Activated T-helper 1 cell treated with anti-CD3 and anti-CD28 coated beads, Interleukin-12 subunit alpha, Interleukin-12 subunit beta, Interleukin-2, Interleukin-4 antibody, amounts not matched to agents 30 ng/mL and 10 ng/mL and 1 ng/mL, durations not matched to agents 14 hours and 24 hours and 36 hours (primary cell): ENCODE results near the gene TMEM214. TPM values are rescaled to one million over a fixed set of nuclear protein-coding genes. Genes with fewer than 3 reads are reported as not detected.

Experiments
- DNase-seq: peaks from one replicate; pipeline ENCODE4 v3.0.0; 2021; ENCODE audit warnings: low spot score
- H3K27ac Mint-ChIP-seq: one replicate; pipeline ENCODE4 v1.8.0; 2021; ENCODE audit warnings: mild to moderate bottlenecking, mixed read lengths
- H3K27me3 Mint-ChIP-seq: one replicate; pipeline ENCODE4 v1.8.0; 2022; ENCODE audit warnings: mild to moderate bottlenecking, moderate library complexity, mixed read lengths; ENCODE audit not compliant: insufficient read depth
- H3K36me3 Mint-ChIP-seq: one replicate; pipeline ENCODE4 v1.8.0; 2021; ENCODE audit warnings: low read depth, mixed read lengths
- H3K4me1 Mint-ChIP-seq: one replicate; pipeline ENCODE4 v1.8.0; 2021; ENCODE audit warnings: low read depth, mixed read lengths
- H3K4me3 Mint-ChIP-seq: one replicate; pipeline ENCODE4 v1.8.0; 2021; ENCODE audit warnings: mild to moderate bottlenecking, moderate library complexity, mixed read lengths
- H3K9me3 Mint-ChIP-seq: one replicate; pipeline ENCODE4 v1.8.0; 2021; ENCODE audit warnings: mixed read lengths
- intact Hi-C: fragments of 100-400 bp; cut with micrococcal nuclease; formaldehyde crosslinking; loops from one replicate; pipeline ENCODE4 v1.15.1; 2024
- total RNA-seq: library from RNA; stranded (reverse); gene quantifications from 2 replicates; pipeline ENCODE4 v1.2.3, GENCODE V29; 2022

Gene TMEM214
- total RNA-seq, 1 donor from 2014 or later, result 98.1 TPM

GRCh38 chr2:27079233-27080139 lies 46.7 kb downstream of the TMEM214 start:
- peak overlapping the region; percentile 71 for H3K27ac Mint-ChIP-seq
- no peak overlapping the region for H3K4me3 Mint-ChIP-seq
- H3K4me1 Mint-ChIP-seq, result peaks cover 61% of the 10 kb centered on the region
- no peak for DNase-seq
- intact Hi-C loops, result loop anchor here (10.0 kb wide), 1 partner anchor 405 kb away; the partner anchor contains the start of gene IFT172
- H3K9me3 Mint-ChIP-seq, result no peaks in the 10 kb centered on the region
- H3K36me3 Mint-ChIP-seq, result no peaks in the 10 kb centered on the region
- H3K27me3 Mint-ChIP-seq, result no peaks in the 10 kb centered on the region

- no peak overlapping the region for H3K4me3 Mint-ChIP-seq
Measured at GRCh38 chr2:27080140-27080469, 47.3 kb downstream of the TMEM214 start.

GRCh38 chr2:27080603-27080936 lies 47.8 kb downstream of the TMEM214 start:
- peak overlapping the region; percentile 77 for H3K4me3 Mint-ChIP-seq
- no peaks in the 10 kb centered on the region for H3K36me3 Mint-ChIP-seq
- no peaks in the 10 kb centered on the region for H3K9me3 Mint-ChIP-seq
- no peak for DNase-seq
- H3K27ac Mint-ChIP-seq, result peak overlapping the region; percentile 99
- H3K4me1 Mint-ChIP-seq, result peaks cover 60% of the 10 kb centered on the region
- intact Hi-C loops, result loop anchor here (10.0 kb wide), 1 partner anchor 404 kb away; the partner anchor contains the start of gene IFT172
- no peaks in the 10 kb centered on the region for H3K27me3 Mint-ChIP-seq

More at GRCh38 chr2:27080140-27080469, 47.3 kb downstream of the TMEM214 start:
- Mint-ChIP-seq H3K27ac (peak overlapping the region; percentile 71), H3K27me3 (no peaks in the 10 kb centered on the region), H3K4me1 (peaks cover 60% of the 10 kb centered on the region), H3K9me3 (no peaks in the 10 kb centered on the region), H3K36me3 (no peaks in the 10 kb centered on the region)
- intact Hi-C loops, result loop anchor here (10.0 kb wide), 1 partner anchor 405 kb away; the partner anchor contains the start of gene IFT172
- no peak for DNase-seq

GRCh38 chr2:27081984-27082772 lies 49.4 kb downstream of the TMEM214 start:
- H3K9me3 Mint-ChIP-seq, result no peaks in the 10 kb centered on the region
- intact Hi-C loops, result loop anchor here (1.0 to 10.0 kb wide), 8 partner anchors 11 to 403 kb away; partner anchors contain the start of genes AGBL5, ATRAID, EIF2B4 and GTF3C2
- peaks cover 45% of the 10 kb centered on the region for H3K4me1 Mint-ChIP-seq
- H3K36me3 Mint-ChIP-seq, result no peaks in the 10 kb centered on the region
- peak overlapping the region; percentile 99 for H3K27ac Mint-ChIP-seq
- H3K27me3 Mint-ChIP-seq, result no peaks in the 10 kb centered on the region
- DNase-seq, result no peak
- no peak overlapping the region for H3K4me3 Mint-ChIP-seq

GRCh38 chr2:27082773-27083409 lies 50.1 kb downstream of the TMEM214 start:
- no peak for DNase-seq
- Mint-ChIP-seq H3K27ac (no peak overlapping the region), H3K9me3 (no peaks in the 10 kb centered on the region), H3K4me3 (no peak overlapping the region), H3K36me3 (no peaks in the 10 kb centered on the region), H3K27me3 (no peaks in the 10 kb centered on the region), H3K4me1 (peaks cover 40% of the 10 kb centered on the region)
- intact Hi-C loops, result loop anchor here (10.0 kb wide), 1 partner anchor 402 kb away; the partner anchor contains the start of gene IFT172

GRCh38 chr2:27083410-27084296 lies 50.9 kb downstream of the TMEM214 start:
- Mint-ChIP-seq H3K27ac (peak overlapping the region; percentile 55), H3K4me1 (peaks cover 38% of the 10 kb centered on the region)

GRCh38 chr2:27084297-27085061 lies 51.7 kb downstream of the TMEM214 start:
- Mint-ChIP-seq H3K9me3 (no peaks in the 10 kb centered on the region), H3K4me1 (peaks cover 38% of the 10 kb centered on the region), H3K27me3 (no peaks in the 10 kb centered on the region), H3K36me3 (no peaks in the 10 kb centered on the region), H3K4me3 (peak overlapping the region; percentile 89), H3K27ac (peak overlapping the region; percentile 55)
- intact Hi-C loops, result loop anchor here (10.0 kb wide), 1 partner anchor 400 kb away; the partner anchor contains the start of gene IFT172
- DNase-seq, result no peak

More at GRCh38 chr2:27083410-27084296, 50.9 kb downstream of the TMEM214 start:
- Mint-ChIP-seq H3K27me3 (no peaks in the 10 kb centered on the region), H3K9me3 (no peaks in the 10 kb centered on the region), H3K4me3 (no peak overlapping the region), H3K36me3 (no peaks in the 10 kb centered on the region)
- DNase-seq, result no peak
- intact Hi-C loops, result loop anchor here (10.0 kb wide), 1 partner anchor 401 kb away; the partner anchor contains the start of gene IFT172

GRCh38 chr2:27085062-27085672 lies 52.4 kb downstream of the TMEM214 start:
- H3K27ac Mint-ChIP-seq, result peak overlapping the region; percentile 40
- H3K4me3 Mint-ChIP-seq, result peak overlapping the region; percentile 89
- no peaks in the 10 kb centered on the region for H3K36me3 Mint-ChIP-seq
- peaks cover 37% of the 10 kb centered on the region for H3K4me1 Mint-ChIP-seq
- no peaks in the 10 kb centered on the region for H3K27me3 Mint-ChIP-seq
- H3K9me3 Mint-ChIP-seq, result no peaks in the 10 kb centered on the region
- DNase-seq, result no peak
- intact Hi-C loops, result loop anchor here (10.0 kb wide), 1 partner anchor 400 kb away; the partner anchor contains the start of gene IFT172

GRCh38 chr2:27085673-27086089 lies 52.9 kb downstream of the TMEM214 start:
- no peaks in the 10 kb centered on the region for H3K36me3 Mint-ChIP-seq
- peaks cover 32% of the 10 kb centered on the region for H3K4me1 Mint-ChIP-seq
- no peaks in the 10 kb centered on the region for H3K27me3 Mint-ChIP-seq
- no peaks in the 10 kb centered on the region for H3K9me3 Mint-ChIP-seq
- peak overlapping the region; percentile 40 for H3K27ac Mint-ChIP-seq
- peak overlapping the region; percentile 89 for H3K4me3 Mint-ChIP-seq
- DNase-seq, result peak; percentile 22
- intact Hi-C loops, result loop anchor here (1.0 to 10.0 kb wide), 9 partner anchors 14 to 399 kb away; partner anchors contain the start of genes AGBL5, ATRAID, EIF2B4 and IFT172

- intact Hi-C loops, result loop anchor here (1.0 to 10.0 kb wide), 9 partner anchors 15 to 399 kb away; partner anchors contain the start of genes AGBL5, ATRAID, EIF2B4 and IFT172
Measured at GRCh38 chr2:27086090-27086723, 53.4 kb downstream of the TMEM214 start.

More at GRCh38 chr2:27086090-27086723, 53.4 kb downstream of the TMEM214 start:
- Mint-ChIP-seq H3K4me1 (peaks cover 27% of the 10 kb centered on the region), H3K27me3 (no peaks in the 10 kb centered on the region), H3K4me3 (peak overlapping the region; percentile 89), H3K27ac (peak overlapping the region; percentile 76), H3K36me3 (no peaks in the 10 kb centered on the region), H3K9me3 (no peaks in the 10 kb centered on the region)
- peak; percentile 99 for DNase-seq
